ENCODE data around the gene WDFY3.
A peak's percentile ranks its signal among the peaks of the same experiment; 100 is the strongest.

WDFY3 gene

GRCh38 chr4:84938316-84938715 lies 28.2 kb downstream of the WDFY3 start:
- H3K4me3 ChIP-seq (ENCODE audit: low read depth, low read length), result no peak overlapping the region
- TF ChIP-seq CTCF (IDR thresholded peaks at IDR 0.05; ENCODE audit: low read depth, low read length), result no peak
- in situ Hi-C loops (cut with HindIII; ENCODE audit: low sequenced_read_pairs), result no loop called here
- DNase-seq (ENCODE audit: low read depth, low spot score), result peak; percentile 75

- no peak for DNase-seq (ENCODE audit: low read depth, low spot score)
- H3K4me3 ChIP-seq (ENCODE audit: low read depth, low read length), result no peak overlapping the region
- in situ Hi-C loops (cut with HindIII; ENCODE audit: low sequenced_read_pairs), result no loop called here
- TF ChIP-seq CTCF (IDR thresholded peaks at IDR 0.05; ENCODE audit: low read depth, low read length), result no peak
These were observed 29.0 kb downstream of the WDFY3 start for GRCh38 chr4:84937381-84937977.

- DNase-seq (ENCODE audit: low read depth, low spot score), result no peak
- no peak for TF ChIP-seq CTCF (IDR thresholded peaks at IDR 0.05; ENCODE audit: low read depth, low read length)
- no peak overlapping the region for H3K4me3 ChIP-seq (ENCODE audit: low read depth, low read length)
- in situ Hi-C loops (cut with HindIII; ENCODE audit: low sequenced_read_pairs), result no loop called here
These were observed 30.4 kb downstream of the WDFY3 start for GRCh38 chr4:84936123-84936522.

GRCh38 chr4:84932462-84932861 lies 34.0 kb downstream of the WDFY3 start:
- TF ChIP-seq CTCF (IDR thresholded peaks at IDR 0.05; ENCODE audit: low read depth, low read length), result no peak
- H3K4me3 ChIP-seq (ENCODE audit: low read depth, low read length), result no peak overlapping the region
- in situ Hi-C loops (cut with HindIII; ENCODE audit: low sequenced_read_pairs), result no loop called here
- DNase-seq (ENCODE audit: low read depth, low spot score), result no peak

GRCh38 chr4:84931961-84932360 lies 34.5 kb downstream of the WDFY3 start:
- no peak for DNase-seq (ENCODE audit: low read depth, low spot score)
- in situ Hi-C loops (cut with HindIII; ENCODE audit: low sequenced_read_pairs), result no loop called here
- no peak for TF ChIP-seq CTCF (IDR thresholded peaks at IDR 0.05; ENCODE audit: low read depth, low read length)
- H3K4me3 ChIP-seq (ENCODE audit: low read depth, low read length), result no peak overlapping the region

GRCh38 chr4:84931274-84931673 lies 35.2 kb downstream of the WDFY3 start:
- DNase-seq (ENCODE audit: low read depth, low spot score), result no peak
- in situ Hi-C loops (cut with HindIII; ENCODE audit: low sequenced_read_pairs), result no loop called here
- H3K4me3 ChIP-seq (ENCODE audit: low read depth, low read length), result no peak overlapping the region
- no peak for TF ChIP-seq CTCF (IDR thresholded peaks at IDR 0.05; ENCODE audit: low read depth, low read length)

- H3K4me3 ChIP-seq (ENCODE audit: low read depth, low read length), result no peak overlapping the region
These were observed 38.4 kb downstream of the WDFY3 start for GRCh38 chr4:84928089-84928488.

More at GRCh38 chr4:84928089-84928488, 38.4 kb downstream of the WDFY3 start:
- in situ Hi-C loops (cut with HindIII; ENCODE audit: low sequenced_read_pairs), result no loop called here
- TF ChIP-seq CTCF (IDR thresholded peaks at IDR 0.05; ENCODE audit: low read depth, low read length), result no peak
- DNase-seq (ENCODE audit: low read depth, low spot score), result no peak
